ENCODE measurements around the gene CCDC71L. TPM values are rescaled to one million over a fixed set of nuclear protein-coding genes. Genes with fewer than 3 reads are reported as not detected.

CCDC71L gene
- total RNA-seq, 1 experiment from 2014 or later: 13.0 TPM

DNA sequence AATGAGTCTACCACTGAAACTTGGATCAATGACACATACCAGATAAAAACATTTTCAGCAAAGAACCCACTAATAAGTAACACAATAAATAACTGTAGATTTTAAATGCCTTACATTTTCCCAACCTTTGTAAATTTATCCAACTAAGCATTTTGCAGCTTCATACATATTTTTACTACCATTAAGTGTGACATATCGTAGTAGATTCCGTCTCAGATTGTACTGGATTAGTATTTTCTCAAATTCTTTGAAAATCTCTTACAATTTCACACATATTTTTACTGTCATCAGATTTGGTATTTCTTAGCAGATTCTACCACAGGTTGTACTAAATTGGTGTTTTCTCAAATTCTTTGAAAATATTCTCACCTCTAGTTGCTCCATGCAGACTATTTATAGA lies 26.0 kb downstream of the CCDC71L start:
- ChIA-PET POLR2A (interaction anchor here (0.5 kb wide), 1 partner anchor 141 kb away, joined by 3 read pairs; no protein-coding TSS in a partner anchor), CTCF (no interaction called here)
- TF ChIP-seq, protein P1, sequence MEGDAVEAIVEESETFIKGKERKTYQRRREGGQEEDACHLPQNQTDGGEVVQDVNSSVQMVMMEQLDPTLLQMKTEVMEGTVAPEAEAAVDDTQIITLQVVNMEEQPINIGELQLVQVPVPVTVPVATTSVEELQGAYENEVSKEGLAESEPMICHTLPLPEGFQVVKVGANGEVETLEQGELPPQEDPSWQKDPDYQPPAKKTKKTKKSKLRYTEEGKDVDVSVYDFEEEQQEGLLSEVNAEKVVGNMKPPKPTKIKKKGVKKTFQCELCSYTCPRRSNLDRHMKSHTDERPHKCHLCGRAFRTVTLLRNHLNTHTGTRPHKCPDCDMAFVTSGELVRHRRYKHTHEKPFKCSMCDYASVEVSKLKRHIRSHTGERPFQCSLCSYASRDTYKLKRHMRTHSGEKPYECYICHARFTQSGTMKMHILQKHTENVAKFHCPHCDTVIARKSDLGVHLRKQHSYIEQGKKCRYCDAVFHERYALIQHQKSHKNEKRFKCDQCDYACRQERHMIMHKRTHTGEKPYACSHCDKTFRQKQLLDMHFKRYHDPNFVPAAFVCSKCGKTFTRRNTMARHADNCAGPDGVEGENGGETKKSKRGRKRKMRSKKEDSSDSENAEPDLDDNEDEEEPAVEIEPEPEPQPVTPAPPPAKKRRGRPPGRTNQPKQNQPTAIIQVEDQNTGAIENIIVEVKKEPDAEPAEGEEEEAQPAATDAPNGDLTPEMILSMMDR (IDR thresholded peaks at IDR 0.05; ENCODE audit: unreplicated experiment): no peak
- no peaks in the 10 kb centered on the region for H3K36me3 Mint-ChIP-seq (ENCODE audit: insufficient read depth, unreplicated experiment)
- intact Hi-C loops (cut with micrococcal nuclease): no loop called here
- H3K27me3 Mint-ChIP-seq (ENCODE audit: insufficient read depth, unreplicated experiment): no peaks in the 10 kb centered on the region
- no peak overlapping the region for H3K4me3 Mint-ChIP-seq (ENCODE audit: unreplicated experiment)
- no TSS peak for BruUV-seq (replicated peaks)
- DNase-seq (ENCODE audit: unreplicated experiment): no peak
- no peak overlapping the region for H3K27ac Mint-ChIP-seq (ENCODE audit: low read depth, unreplicated experiment)
- no peaks in the 10 kb centered on the region for H3K9me3 Mint-ChIP-seq (ENCODE audit: unreplicated experiment)
- H3K4me1 Mint-ChIP-seq (ENCODE audit: insufficient read depth, unreplicated experiment): peaks cover under 1% of the 10 kb centered on the region

DNA sequence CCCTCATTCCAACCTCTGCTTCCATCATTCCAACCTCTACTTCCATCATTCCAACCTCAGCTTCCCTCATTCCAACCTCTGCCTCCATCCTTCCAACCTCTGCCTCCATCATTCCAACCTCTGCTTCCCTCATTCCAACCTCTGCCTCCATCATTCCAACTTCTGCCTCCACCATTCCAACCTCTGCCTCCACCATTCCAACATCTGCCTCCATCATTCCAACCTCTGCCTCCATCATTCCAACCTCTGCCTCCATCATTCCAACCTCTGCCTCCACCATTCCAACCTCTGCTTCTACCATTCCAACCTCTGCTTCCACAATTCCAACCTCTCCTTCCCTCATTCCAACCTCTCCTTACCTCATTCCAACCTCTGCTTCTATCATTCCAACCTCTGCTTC lies 30.3 kb downstream of the CCDC71L start:
- TF ChIP-seq, protein P1 (IDR thresholded peaks at IDR 0.05; ENCODE audit: unreplicated experiment): no peak
- no peak overlapping the region for H3K27ac Mint-ChIP-seq (ENCODE audit: low read depth, unreplicated experiment)
- H3K4me1 Mint-ChIP-seq (ENCODE audit: insufficient read depth, unreplicated experiment): no peaks in the 10 kb centered on the region
- CTCF ChIA-PET: no interaction called here
- intact Hi-C loops (cut with micrococcal nuclease): no loop called here
- H3K9me3 Mint-ChIP-seq (ENCODE audit: unreplicated experiment): no peaks in the 10 kb centered on the region
- no peak overlapping the region for H3K4me3 Mint-ChIP-seq (ENCODE audit: unreplicated experiment)
- H3K27me3 Mint-ChIP-seq (ENCODE audit: insufficient read depth, unreplicated experiment): no peaks in the 10 kb centered on the region
- POLR2A ChIA-PET: interaction anchor here (0.9 kb wide), 1 partner anchor 298 kb away, joined by 3 read pairs; no protein-coding TSS in a partner anchor
- no TSS peak for BruUV-seq (replicated peaks)
- peaks cover 5% of the 10 kb centered on the region for H3K36me3 Mint-ChIP-seq (ENCODE audit: insufficient read depth, unreplicated experiment)
- no peak for DNase-seq (ENCODE audit: unreplicated experiment)

DNA sequence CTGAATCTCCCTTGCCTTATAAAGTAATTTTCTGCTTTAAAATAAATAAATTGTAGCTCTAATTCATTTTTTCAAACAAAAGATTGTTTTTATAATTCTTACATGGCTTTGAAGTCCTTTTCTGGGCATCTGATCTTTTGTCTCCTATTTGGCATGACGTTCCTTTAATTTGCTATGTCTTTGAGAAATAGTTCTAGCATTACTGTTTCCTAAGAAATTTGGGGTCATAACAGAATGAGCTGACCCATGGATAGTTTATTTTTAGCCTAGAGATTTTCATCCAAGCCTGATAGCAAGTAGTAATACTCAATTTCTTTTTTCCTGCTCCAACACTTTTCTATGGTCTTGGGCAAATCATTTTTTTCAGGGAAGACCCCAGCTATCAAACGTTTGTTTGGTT lies 31.4 kb downstream of the CCDC71L start:
- Mint-ChIP-seq H3K4me3 (ENCODE audit: unreplicated experiment) (no peak overlapping the region), H3K27ac (ENCODE audit: low read depth, unreplicated experiment) (no peak overlapping the region), H3K4me1 (ENCODE audit: insufficient read depth, unreplicated experiment) (no peaks in the 10 kb centered on the region), H3K27me3 (ENCODE audit: insufficient read depth, unreplicated experiment) (no peaks in the 10 kb centered on the region), H3K36me3 (ENCODE audit: insufficient read depth, unreplicated experiment) (peaks cover 5% of the 10 kb centered on the region), H3K9me3 (ENCODE audit: unreplicated experiment) (no peaks in the 10 kb centered on the region)
- DNase-seq (ENCODE audit: unreplicated experiment): no peak
- ChIA-PET POLR2A (no interaction called here), CTCF (interaction anchor here (0.6 to 1.0 kb wide), 2 partner anchors 14 to 326 kb away, joined by 3 read pairs; no protein-coding TSS in a partner anchor)
- no TSS peak for BruUV-seq (replicated peaks)
- intact Hi-C loops (cut with micrococcal nuclease): no loop called here
- TF ChIP-seq, protein P1 (IDR thresholded peaks at IDR 0.05; ENCODE audit: unreplicated experiment): no peak

DNA sequence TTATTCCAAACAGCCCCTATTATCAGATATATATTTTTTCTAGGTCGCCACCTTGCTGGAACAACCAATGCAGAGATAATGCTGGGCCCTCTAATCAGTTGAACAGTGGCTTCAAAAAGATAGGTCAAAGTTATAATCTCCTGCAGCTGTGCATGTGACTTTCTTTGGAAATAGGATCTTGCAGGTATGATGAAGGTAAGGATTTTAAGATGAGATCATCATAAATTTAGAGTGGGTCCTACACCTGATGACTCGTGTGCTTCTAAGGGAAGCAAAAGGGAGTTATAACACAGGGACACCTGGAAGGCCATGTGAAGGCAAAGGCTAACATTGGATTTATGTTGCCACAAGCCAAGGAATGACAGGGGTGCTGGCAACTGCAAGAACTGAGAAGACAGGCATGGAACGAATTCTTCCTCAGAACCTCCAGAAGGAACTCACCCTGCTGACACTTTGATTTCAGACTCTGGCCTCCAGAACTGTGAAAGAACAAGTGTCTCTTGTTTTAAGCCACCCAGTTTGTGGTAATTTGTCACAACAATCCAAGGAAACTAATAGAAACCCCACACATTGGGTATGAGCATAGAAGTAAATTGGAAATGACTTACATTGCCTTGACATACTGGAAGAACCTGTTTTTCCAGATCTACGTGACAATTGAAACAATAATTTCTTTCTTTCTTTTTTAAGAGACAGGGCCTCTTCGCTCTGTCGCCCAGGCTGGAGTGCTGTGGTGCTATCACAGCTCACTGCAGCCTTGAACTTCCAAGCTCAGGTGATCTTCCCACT lies 34.4 kb downstream of the CCDC71L start:
- H3K4me1 Mint-ChIP-seq (ENCODE audit: insufficient read depth, unreplicated experiment): peaks cover 6% of the 10 kb centered on the region
- intact Hi-C loops (cut with micrococcal nuclease): no loop called here
- no peak for DNase-seq (ENCODE audit: unreplicated experiment)
- TF ChIP-seq, protein P1 (IDR thresholded peaks at IDR 0.05; ENCODE audit: unreplicated experiment): no peak
- POLR2A ChIA-PET: no interaction called here
- peaks cover 5% of the 10 kb centered on the region for H3K36me3 Mint-ChIP-seq (ENCODE audit: insufficient read depth, unreplicated experiment)
- H3K27me3 Mint-ChIP-seq (ENCODE audit: insufficient read depth, unreplicated experiment): no peaks in the 10 kb centered on the region
- peaks cover 5% of the 10 kb centered on the region for H3K9me3 Mint-ChIP-seq (ENCODE audit: unreplicated experiment)
- no TSS peak for BruUV-seq (replicated peaks)
- H3K4me3 Mint-ChIP-seq (ENCODE audit: unreplicated experiment): no peak overlapping the region
- CTCF ChIA-PET: interaction anchor here (0.7 kb wide), 1 partner anchor 53 kb away, joined by 3 read pairs; no protein-coding TSS in a partner anchor
- no peak overlapping the region for H3K27ac Mint-ChIP-seq (ENCODE audit: low read depth, unreplicated experiment)

Measured in MCF 10A (cell line).